Stimulated activated CD8-positive, alpha-beta memory T cell treated with anti-CD3 and anti-CD28 coated beads, Interleukin-4, amount 100 ng/mL, for 48 hours (primary cell): ENCODE data around the gene CDCP2.

ENCODE experiments used
- DNase-seq: peaks from one replicate; pipeline ENCODE4 v3.0.0-alpha.2; 2020

CDCP2 gene

GRCh38 chr1:54084794-54085193, 68.0 kb downstream of the CDCP2 start:
- no peak for DNase-seq
